HepG2 (cell line): ENCODE results near the gene FAM53B. TPM values are rescaled to one million over a fixed set of nuclear protein-coding genes. Genes with fewer than 3 reads are reported as not detected.
A peak's percentile ranks its signal among the peaks of the same experiment; 100 is the strongest.

Source experiments
- CHCHD3 ChIP-seq: sonication (generic); formaldehyde crosslinking; IDR thresholded peaks from 2 replicates; pipeline ENCODE4 v1.8.0; 2022; ENCODE audit warnings: mild to moderate bottlenecking, missing genetic modification reagents, moderate library complexity
- GPN1 ChIP-seq: sonication (generic); formaldehyde crosslinking; IDR thresholded peaks from 2 replicates; pipeline ENCODE4 v1.5.1; 2020; ENCODE audit warnings: missing genetic modification reagents, borderline replicate concordance
- HNF4G ChIP-seq, 2 experiments: sonication (generic) in 1 of 2; formaldehyde crosslinking in 1 of 2; IDR thresholded peaks; 2 replicates each; pipeline versions ENCODE4 v1.4.0 to v1.6.1; 2011 to 2020; ENCODE audit warnings: borderline replicate concordance in 2 of 2, low read depth in 2 of 2, mild to moderate bottlenecking in 2 of 2, low read length in 1 of 2, missing genetic modification reagents in 1 of 2, moderate library complexity in 1 of 2
- NFE2L1 ChIP-seq: sonication (generic); formaldehyde crosslinking; IDR thresholded peaks from 2 replicates; pipeline ENCODE4 v1.4.0; 2020; ENCODE audit warnings: missing genetic modification reagents, mild to moderate bottlenecking, borderline replicate concordance
- RBM39 ChIP-seq: fragments of 200-400 bp; formaldehyde crosslinking; IDR thresholded peaks from one replicate; pipeline ENCODE4 v1.6.1; 2018; ENCODE audit warnings: antibody characterized with exemption, mild to moderate bottlenecking, low read depth, low read length; ENCODE audit not compliant: poor library complexity, severe bottlenecking
- RFXANK ChIP-seq: IDR thresholded peaks from 2 replicates; pipeline ENCODE4 v1.6.1; 2016
- STAG1 ChIP-seq: sonication (generic); formaldehyde crosslinking; IDR thresholded peaks from 2 replicates; pipeline ENCODE4 v1.4.0; 2020; ENCODE audit warnings: missing genetic modification reagents
- TBX3 ChIP-seq: fragments of 450-650 bp; IDR thresholded peaks from 2 replicates; pipeline ENCODE4 v1.6.1; 2017; ENCODE audit warnings: antibody characterized with exemption, mild to moderate bottlenecking, inconsistent platforms, borderline replicate concordance
- ZNF605 ChIP-seq: sonication (generic); formaldehyde crosslinking; IDR thresholded peaks from 2 replicates; pipeline ENCODE4 v1.8.0; 2022; ENCODE audit warnings: mild to moderate bottlenecking, missing genetic modification reagents
- ZNF703 ChIP-seq: sonication (generic); formaldehyde crosslinking; IDR thresholded peaks from 2 replicates; pipeline ENCODE4 v1.5.1; 2020; ENCODE audit warnings: missing genetic modification reagents, mild to moderate bottlenecking, moderate library complexity, borderline replicate concordance
- ZNF761 ChIP-seq: sonication (generic); formaldehyde crosslinking; conservative IDR thresholded peaks from 2 replicates; pipeline ENCODE4 v1.4.0; 2020; ENCODE audit warnings: mild to moderate bottlenecking, missing genetic modification reagents
- polyA plus RNA-seq, 8 experiments: library from polyadenylated mRNA; depleted of rRNA in 3 of 8; stranded (reverse) in 7 of 8; unstranded in 1 of 8; fragments of >200 nt; fragmentation: Illumina TruSeq in 4 of 8; extraction: Trizol in 4 of 8; gene quantifications; 2 replicates each; pipeline versions ENCODE4 v1.2.1 to v1.2.3, GENCODE V29; 2011 to 2016; ENCODE audit warnings: low read depth in 4 of 8, missing spikeins in 1 of 8, mixed read lengths in 1 of 8; ENCODE audit not compliant: insufficient read depth in 1 of 8
- total RNA-seq, 5 experiments: library from RNA; depleted of rRNA; stranded (reverse); fragments of >200 nt; fragmentation: Illumina TruSeq; extraction: Trizol; gene quantifications; 2 replicates each; pipeline ENCODE4 v1.2.3, GENCODE V29; 2016; ENCODE audit warnings: low read depth in 1 of 5
- TF ChIP-seq, protein P1 (sequence below), 2 experiments: sonication (generic) in 1 of 2; formaldehyde crosslinking in 1 of 2; IDR thresholded peaks; 2 replicates each; pipeline versions ENCODE4 v1.4.0 to v1.6.1; 2016 to 2020; ENCODE audit warnings: borderline replicate concordance in 1 of 2, low read depth in 1 of 2, mild to moderate bottlenecking in 1 of 2, missing genetic modification reagents in 1 of 2
- TF ChIP-seq, protein P2 (sequence below): sonication (generic); formaldehyde crosslinking; IDR thresholded peaks from 2 replicates; pipeline ENCODE4 v1.4.0; 2020; ENCODE audit warnings: mild to moderate bottlenecking, missing genetic modification reagents
- TF ChIP-seq, protein P3 (sequence below): sonication (generic); formaldehyde crosslinking; IDR thresholded peaks from 2 replicates; pipeline ENCODE4 v1.5.1; 2020; ENCODE audit warnings: mild to moderate bottlenecking, missing genetic modification reagents, moderate library complexity
- TF ChIP-seq, protein P4 (sequence below): sonication (generic); formaldehyde crosslinking; IDR thresholded peaks from 2 replicates; pipeline ENCODE4 v1.8.1; 2022; ENCODE audit warnings: mild to moderate bottlenecking, missing genetic modification reagents

FAM53B gene
- total and polyA plus RNA-seq, 2 of the 13 experiments (the other 11 are each of a cell fraction or from before 2014, with no cell fraction given): 6.4 to 19.3 TPM

DNA sequence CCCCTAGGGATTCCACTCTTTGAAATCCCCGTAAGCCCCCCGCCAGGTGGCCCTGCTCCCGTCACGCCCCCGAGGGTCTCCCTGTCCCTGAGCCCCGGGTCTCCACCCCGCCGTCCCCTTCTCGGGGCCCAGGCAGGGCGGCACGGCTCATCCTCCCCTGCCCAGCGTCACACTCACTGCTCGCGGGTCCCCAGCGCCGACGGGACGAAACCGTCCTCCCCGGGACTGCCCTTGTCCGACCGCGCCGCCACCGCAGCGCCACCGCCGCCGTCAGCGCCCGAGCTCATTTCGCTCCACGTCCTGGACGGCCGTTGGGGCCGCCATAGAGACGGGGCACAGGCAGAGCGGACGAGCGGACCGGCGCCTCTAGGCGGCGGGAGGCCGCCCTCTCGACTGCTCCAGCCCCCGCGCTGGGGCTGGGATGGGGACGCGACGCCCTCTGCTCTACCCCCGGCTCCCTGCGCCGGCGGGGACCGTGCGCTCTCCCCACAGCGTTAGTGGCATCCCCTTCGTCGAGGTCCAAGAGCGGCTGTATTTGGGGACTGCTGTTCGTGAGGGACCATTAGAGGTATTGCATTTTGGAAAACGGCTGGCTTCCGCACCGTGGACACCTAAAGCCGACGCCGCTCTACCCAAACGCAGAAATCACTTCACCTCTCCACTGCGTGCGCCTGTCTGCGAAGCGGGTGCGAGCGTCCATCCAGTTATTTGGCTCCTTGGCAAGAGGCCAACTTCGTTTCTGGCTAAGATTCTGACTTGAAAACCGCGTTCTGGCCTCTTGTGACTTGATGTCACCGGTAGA lies 47.6 kb upstream of the FAM53B start, which contains the start of gene EEF1AKMT2 (continued):
- TF ChIP-seq, protein P1, sequence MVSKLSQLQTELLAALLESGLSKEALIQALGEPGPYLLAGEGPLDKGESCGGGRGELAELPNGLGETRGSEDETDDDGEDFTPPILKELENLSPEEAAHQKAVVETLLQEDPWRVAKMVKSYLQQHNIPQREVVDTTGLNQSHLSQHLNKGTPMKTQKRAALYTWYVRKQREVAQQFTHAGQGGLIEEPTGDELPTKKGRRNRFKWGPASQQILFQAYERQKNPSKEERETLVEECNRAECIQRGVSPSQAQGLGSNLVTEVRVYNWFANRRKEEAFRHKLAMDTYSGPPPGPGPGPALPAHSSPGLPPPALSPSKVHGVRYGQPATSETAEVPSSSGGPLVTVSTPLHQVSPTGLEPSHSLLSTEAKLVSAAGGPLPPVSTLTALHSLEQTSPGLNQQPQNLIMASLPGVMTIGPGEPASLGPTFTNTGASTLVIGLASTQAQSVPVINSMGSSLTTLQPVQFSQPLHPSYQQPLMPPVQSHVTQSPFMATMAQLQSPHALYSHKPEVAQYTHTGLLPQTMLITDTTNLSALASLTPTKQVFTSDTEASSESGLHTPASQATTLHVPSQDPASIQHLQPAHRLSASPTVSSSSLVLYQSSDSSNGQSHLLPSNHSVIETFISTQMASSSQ (IDR thresholded peaks at IDR 0.05; ENCODE audit: low read depth): 0 out of 2 replicates have a peak, but pooled peaks have one; percentile 2
- TF ChIP-seq, protein P1 (CRISPR knock-in tag; IDR thresholded peaks at IDR 0.05; ENCODE audit: borderline replicate concordance): peak; percentile 63; the same call in 1 of the 2 replicates
- TF ChIP-seq, protein P2, sequence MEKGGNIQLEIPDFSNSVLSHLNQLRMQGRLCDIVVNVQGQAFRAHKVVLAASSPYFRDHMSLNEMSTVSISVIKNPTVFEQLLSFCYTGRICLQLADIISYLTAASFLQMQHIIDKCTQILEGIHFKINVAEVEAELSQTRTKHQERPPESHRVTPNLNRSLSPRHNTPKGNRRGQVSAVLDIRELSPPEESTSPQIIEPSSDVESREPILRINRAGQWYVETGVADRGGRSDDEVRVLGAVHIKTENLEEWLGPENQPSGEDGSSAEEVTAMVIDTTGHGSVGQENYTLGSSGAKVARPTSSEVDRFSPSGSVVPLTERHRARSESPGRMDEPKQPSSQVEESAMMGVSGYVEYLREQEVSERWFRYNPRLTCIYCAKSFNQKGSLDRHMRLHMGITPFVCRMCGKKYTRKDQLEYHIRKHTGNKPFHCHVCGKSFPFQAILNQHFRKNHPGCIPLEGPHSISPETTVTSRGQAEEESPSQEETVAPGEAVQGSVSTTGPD (CRISPR knock-in tag): no peak
- TF ChIP-seq STAG1 (CRISPR knock-in tag) (no peak), HNF4G (IDR thresholded peaks at IDR 0.05; ENCODE audit: borderline replicate concordance, low read depth, low read length) (no peak), HNF4G (CRISPR knock-in tag; IDR thresholded peaks at IDR 0.05; ENCODE audit: borderline replicate concordance, low read depth) (no peak; the same call in 1 of the 2 replicates), ZNF761 (CRISPR knock-in tag) (peak; percentile 37; the same call in 1 of the 2 replicates), ZNF605 (no peak; the same call in 1 of the 2 replicates), RBM39 (peak; percentile 95), RFXANK (no peak), GPN1 (CRISPR knock-in tag) (0 out of 2 replicates have a peak, but pooled peaks have one; percentile 61), NFE2L1 (CRISPR knock-in tag) (peak; percentile 30; the same call in 1 of the 2 replicates), CHCHD3 (CRISPR knock-in tag) (peak; percentile 83; the same call in 1 of the 2 replicates), TBX3 (no peak), ZNF703 (CRISPR knock-in tag) (no peak; the same call in 1 of the 2 replicates)
- TF ChIP-seq, protein P3, sequence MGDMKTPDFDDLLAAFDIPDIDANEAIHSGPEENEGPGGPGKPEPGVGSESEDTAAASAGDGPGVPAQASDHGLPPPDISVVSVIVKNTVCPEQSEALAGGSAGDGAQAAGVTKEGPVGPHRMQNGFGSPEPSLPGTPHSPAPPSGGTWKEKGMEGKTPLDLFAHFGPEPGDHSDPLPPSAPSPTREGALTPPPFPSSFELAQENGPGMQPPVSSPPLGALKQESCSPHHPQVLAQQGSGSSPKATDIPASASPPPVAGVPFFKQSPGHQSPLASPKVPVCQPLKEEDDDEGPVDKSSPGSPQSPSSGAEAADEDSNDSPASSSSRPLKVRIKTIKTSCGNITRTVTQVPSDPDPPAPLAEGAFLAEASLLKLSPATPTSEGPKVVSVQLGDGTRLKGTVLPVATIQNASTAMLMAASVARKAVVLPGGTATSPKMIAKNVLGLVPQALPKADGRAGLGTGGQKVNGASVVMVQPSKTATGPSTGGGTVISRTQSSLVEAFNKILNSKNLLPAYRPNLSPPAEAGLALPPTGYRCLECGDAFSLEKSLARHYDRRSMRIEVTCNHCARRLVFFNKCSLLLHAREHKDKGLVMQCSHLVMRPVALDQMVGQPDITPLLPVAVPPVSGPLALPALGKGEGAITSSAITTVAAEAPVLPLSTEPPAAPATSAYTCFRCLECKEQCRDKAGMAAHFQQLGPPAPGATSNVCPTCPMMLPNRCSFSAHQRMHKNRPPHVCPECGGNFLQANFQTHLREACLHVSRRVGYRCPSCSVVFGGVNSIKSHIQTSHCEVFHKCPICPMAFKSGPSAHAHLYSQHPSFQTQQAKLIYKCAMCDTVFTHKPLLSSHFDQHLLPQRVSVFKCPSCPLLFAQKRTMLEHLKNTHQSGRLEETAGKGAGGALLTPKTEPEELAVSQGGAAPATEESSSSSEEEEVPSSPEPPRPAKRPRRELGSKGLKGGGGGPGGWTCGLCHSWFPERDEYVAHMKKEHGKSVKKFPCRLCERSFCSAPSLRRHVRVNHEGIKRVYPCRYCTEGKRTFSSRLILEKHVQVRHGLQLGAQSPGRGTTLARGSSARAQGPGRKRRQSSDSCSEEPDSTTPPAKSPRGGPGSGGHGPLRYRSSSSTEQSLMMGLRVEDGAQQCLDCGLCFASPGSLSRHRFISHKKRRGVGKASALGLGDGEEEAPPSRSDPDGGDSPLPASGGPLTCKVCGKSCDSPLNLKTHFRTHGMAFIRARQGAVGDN (CRISPR knock-in tag): peak; percentile 89
- TF ChIP-seq, protein P4, sequence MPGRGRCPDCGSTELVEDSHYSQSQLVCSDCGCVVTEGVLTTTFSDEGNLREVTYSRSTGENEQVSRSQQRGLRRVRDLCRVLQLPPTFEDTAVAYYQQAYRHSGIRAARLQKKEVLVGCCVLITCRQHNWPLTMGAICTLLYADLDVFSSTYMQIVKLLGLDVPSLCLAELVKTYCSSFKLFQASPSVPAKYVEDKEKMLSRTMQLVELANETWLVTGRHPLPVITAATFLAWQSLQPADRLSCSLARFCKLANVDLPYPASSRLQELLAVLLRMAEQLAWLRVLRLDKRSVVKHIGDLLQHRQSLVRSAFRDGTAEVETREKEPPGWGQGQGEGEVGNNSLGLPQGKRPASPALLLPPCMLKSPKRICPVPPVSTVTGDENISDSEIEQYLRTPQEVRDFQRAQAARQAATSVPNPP (CRISPR knock-in tag): no peak; the same call in 1 of the 2 replicates
